ENCODE results near the gene C3AR1. TPM values are rescaled to one million over a fixed set of nuclear protein-coding genes. Genes with fewer than 3 reads are reported as not detected.
"Not testable (repeated sequence)": the region's sequence is repeated elsewhere in the genome, so short reads cannot be mapped to it uniquely, and the experiment has no call there.

Gene C3AR1
- polyA plus RNA-seq, 1 donor: 3.6 TPM

DNA sequence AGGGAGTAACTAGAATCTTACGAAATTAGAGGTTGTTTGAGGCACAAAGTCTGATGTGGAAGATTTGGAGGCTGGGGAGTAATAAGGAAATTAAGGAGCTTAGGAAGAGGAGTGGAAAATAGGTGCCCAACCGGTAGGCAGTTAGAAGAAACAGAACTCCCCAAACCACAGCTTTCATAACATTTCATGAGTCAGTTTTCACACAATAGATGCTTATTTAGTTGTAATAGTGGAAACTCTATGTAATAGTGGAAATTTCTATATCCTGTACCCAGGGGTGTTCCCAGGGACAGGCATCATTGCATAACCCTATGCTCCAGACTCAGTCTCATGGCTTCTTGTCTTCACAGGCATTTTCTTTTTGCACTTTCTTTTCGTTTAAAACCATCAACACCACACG is 8.3 kb downstream of the C3AR1 start:
- no peak for DNase-seq

DNA sequence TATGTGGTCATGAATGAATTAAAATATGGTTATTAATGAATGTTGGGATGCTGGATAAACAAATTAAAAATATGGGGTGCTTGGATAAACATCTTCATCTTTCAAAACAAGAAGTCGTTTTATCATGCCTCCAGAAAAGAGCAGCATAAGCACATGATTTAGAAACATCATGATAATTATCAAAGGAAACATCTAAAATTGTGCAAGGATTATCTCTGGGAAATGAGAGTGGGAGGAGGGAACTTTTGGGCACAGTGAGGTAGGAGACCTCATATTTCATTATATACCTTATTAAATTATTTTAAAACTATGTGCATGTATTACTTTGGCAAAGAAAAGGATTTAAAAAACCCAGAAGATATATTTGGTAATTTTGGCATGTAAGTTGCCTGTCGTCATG is 8.9 kb downstream of the C3AR1 start:
- DNase-seq: no peak

DNA sequence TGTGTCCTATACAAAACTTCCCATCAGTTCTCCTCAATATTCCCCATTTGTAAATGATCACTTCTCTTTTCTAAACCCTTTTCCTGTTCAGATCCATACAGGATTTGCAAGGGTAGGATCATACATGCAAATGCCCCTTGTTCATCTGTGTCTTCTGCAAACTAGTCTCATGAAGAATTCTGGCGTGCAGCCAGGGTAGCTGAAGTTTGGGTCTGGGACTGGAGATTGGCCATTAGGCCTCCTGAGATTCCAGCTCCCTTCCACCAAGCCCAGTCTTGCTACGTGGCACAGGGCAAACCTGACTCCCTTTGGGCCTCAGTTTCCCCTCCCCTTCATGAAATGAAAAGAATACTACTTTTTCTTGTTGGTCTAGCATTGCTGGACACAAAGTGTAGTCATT is 11.3 kb downstream of the C3AR1 start:
- no peak for DNase-seq

DNA sequence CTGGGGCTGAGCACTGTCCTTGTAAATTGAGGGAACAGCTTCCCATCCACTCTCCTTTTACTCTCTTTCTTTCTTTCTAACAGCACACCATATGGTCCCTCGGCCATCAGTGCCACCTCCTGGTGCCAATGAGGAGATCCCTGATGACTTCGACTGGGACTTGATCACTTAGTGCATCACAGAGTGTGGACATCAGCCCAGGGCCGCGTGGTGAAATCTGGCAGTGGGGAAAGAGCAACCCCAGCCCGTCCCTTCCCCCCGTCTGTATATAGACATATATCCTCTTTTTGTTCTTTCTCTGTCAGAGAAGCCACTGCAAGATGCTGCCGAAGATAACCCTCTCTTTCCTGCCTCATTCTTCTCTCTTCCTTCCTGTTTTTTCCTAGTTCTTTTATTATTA is 13.5 kb downstream of the C3AR1 start:
- DNase-seq: no peak

DNA sequence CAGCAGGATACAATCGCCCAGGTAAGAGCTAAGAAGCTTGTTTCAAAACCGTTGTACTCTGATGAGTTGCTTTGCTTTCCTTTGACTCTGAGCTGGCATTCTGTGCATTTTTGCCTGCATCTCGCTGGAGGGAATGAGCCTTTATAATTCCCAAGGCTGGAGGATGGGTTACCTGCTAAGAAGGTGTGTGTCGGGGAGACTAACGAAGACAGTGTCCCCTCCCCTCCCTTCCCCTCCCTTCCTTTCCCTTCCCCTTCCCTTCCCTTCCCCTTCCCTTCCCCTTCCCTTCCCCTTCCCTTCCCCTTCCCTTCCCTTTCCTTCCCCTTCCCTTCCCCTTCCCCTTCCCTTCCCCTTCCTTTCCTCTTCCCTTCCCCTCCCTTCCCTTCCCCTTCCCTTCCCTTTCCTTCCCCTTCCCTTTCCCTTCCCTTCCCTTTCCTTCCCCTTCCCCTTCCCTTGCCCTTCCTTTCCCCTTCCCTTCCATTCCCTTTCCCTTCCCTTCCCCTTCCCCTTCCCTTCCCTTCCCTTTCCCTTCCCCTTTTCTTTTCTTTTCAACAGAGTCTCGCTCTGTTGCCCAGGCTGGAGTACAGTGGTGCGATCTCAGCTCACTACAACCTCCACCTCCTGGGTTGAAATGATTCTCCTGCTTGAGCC is 15.4 kb downstream of the C3AR1 start:
- DNase-seq: no peak

GRCh38 chr12:8048906-8049305 is 17.3 kb downstream of the C3AR1 start:
- DNase-seq: no peak

- DNase-seq: no peak
These were observed 18.3 kb downstream of the C3AR1 start for GRCh38 chr12:8047842-8048241.

- DNase-seq: peak; percentile 68
These were observed 19.9 kb downstream of the C3AR1 start for GRCh38 chr12:8045952-8046944.

DNA sequence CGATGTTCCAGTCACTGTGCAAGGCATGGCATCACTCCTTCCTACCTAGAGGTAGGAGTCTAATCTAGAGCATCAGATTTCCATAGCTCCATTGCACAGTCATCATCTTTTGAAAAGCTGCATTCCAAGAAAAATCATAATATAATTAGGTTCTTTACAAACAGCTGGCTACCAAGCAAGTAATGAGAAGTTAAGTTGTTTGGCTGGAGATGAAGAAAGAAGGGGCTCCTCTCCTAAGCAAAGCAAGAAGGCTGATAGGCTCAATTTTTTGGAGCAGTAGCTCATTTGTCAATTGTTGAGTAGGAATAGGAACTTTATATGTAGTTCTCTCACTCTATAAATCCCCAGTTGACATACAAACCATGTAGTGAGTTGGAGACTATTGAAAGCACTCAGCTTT is 25.4 kb downstream of the C3AR1 start:
- DNase-seq: no peak

DNA sequence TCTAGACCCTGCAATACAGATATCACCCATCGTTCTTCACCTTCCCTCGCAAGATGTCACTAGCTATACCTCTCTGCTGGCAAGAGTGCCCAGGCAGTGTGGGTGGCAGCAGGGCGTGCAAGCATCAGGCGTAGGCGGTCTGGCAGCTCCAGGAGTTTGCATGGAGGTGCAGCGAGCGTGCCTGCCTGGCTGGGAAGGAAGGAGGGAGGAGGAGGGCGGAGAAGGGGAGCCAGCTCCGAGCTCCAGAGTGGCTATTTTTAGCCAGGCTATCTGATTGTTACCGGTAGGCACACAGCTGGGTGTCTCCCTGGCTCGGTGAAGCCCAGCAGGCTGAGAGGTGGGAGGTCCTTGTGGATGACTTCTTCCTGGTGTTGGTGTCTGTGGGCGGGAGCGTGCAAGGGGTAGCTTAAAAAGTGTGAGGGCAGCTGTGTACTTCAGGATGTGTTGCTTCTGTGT is 27.5 kb downstream of the C3AR1 start:
- peak; percentile 55 for DNase-seq

- DNase-seq: no peak
These were observed 28.2 kb downstream of the C3AR1 start for GRCh38 chr12:8037947-8038346.

DNA sequence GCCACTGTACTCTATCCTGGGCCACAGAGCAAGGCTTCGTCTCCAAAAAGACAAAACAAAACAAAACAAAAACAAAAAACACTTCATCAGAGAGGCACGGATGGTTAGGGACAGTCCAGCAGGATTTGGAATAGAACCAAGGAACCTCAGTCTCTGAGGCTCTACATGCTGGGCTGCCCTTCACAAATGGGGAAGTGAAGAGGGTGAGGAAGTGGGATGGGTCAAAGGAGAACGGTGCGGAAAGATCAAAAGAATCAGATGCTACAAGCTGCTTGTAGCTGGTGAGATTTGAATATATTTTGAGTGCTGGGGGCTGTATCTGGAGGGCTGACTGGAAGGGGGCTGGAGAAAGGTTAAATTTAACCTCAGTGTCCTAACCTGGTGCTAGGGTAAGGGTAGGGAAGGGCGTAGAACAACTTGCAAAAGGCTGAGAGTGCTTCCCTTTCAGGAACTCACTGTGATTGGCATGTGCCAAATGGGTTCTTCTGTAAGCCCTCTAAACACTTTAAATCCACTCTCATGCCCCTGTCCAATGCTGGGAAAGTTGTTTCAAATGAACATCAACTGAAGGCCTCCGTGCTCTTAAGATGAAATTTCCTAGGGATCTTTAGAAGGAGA is 29.0 kb downstream of the C3AR1 start:
- DNase-seq: no peak

- DNase-seq: no peak
These were observed 29.8 kb downstream of the C3AR1 start for GRCh38 chr12:8036346-8036745.

DNA sequence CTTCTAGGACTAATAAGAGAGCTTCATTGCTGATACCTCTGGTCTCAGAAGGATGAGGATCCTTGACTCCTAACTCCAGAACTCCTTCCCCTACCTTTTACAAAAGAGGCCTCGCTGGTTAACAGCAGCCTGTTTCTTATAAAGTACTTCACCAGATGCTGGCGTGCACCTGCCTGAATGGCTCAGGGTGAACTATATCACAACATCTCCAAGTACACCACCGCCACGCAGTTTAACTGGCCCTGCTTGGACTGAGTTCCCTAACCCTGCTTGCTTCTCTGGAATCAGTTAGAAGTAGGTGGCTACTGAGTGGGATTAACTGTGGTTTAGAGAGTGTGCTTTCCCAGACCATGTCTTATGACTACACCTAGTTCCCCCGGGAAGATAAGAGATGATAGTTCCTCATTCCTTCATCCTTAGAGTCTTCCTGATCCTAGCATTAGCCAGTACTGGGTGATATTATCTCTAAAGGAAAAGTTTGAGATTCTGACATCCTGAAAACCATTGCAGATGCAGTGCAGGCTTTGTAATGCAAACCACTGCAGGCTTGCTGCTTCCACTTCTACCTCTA is 30.6 kb downstream of the C3AR1 start:
- no peak for DNase-seq

GRCh38 chr12:8034802-8035201 is 31.4 kb downstream of the C3AR1 start:
- DNase-seq: no peak

DNA sequence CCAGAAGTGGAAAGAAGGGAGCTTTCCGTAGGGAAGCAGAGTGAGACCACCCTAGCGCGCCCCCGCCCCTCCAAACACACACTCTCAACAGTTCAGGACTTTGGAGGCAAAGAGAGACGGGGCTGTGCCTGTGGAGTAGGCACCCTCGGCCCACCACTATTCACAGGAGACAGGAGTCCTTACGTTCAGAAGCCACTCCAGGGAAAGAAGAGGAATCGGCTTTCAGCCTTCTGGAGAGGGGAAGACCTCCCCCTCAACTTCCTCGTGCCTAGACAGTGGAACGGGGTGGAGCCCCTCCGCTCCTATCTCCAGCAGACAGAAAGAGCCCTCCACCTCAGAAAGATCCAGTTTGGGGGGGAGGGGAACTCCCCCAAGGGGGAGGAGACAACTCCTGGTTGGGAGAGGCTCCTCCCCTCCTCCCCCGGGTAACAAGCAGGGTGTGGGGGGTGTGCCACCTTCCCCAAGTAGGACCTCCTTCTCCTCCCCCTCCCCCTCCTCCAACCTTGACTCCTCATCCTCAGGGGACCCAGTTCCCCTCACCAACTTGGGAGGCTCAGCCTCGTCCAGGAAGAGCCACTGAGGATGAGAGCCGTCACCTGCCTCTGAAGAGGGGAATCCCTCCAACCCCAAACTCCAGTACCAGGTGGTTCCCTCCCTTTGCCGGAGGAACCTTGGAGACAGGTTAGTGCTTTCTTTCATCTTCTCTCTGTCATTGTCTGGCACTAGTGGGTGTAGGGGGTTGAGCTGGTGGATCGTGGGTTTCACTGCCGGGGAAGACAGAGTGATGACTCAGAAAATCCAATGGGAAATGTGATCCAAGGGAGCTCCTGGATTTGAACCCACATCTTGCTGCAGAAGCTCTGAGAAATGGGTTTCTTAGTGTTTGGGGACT is 32.8 kb downstream of the C3AR1 start:
- DNase-seq: peak; percentile 73

DNA sequence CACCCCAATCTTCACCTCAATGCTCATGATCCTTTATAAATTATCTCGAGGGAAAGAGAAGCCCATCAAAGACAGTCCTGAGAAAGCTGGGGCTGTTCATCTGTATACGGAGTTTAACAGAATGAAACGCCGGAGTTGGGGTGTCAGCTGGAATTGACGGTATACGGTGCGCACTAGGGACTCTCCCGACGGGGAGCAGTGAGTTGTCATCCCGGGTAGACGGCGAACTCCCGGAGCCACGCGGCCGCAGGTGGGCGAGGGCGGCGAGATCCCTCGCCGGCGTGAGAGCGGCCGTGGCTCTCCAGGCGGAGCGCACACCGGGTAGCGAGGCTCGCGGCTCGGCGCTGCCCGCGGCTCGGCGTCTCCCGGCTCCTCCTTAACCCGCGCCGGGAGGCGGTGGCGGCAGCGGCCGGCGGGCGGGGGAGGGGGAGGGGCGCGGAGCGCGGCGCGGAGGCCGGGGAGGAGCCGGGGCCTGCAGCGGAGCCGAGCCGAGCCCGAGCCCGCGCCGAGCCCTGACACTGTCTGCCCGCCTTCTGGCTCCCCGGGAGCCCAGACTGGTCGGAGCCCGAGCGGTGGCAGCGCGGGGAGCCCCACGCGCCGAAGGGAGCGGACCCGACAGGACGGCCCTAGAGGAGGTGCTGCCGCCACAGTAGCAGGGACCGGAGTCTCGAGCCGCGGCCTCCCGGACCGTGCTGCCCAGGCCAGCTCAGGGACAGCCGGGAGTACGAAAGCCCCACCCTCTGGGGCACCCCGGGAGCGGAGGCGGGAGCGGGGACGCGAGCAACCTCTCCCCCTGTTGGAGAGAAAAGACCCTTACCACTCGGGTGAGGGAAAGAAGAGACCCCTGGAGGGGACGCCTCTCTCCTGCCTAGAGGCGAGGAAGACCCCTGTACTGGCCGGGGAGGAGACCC is 33.7 kb downstream of the C3AR1 start, which contains the start of gene FOXJ2:
TSS of gene FOXJ2 (plus strand) at position 475 of the 911 bp plus-strand sequence. CDS start 7,117 bp downstream, outside the sequence.
- DNase-seq: peak; percentile 72

GRCh38 chr12:8031872-8032241 is 34.3 kb downstream of the C3AR1 start:
- no peak for DNase-seq

- DNase-seq: not testable (repeated sequence)
These were observed 35.1 kb downstream of the C3AR1 start for GRCh38 chr12:8031017-8031416.

GRCh38 chr12:8030189-8030588 is 36.0 kb downstream of the C3AR1 start:
- no peak for DNase-seq
